Activated naive CD8-positive, alpha-beta T cell treated with anti-CD3 and anti-CD28 coated beads, Interleukin-2, amount 10 ng/mL, durations not matched to agents 7 days and 5 days (primary cell): Measurements from ENCODE around the gene KCNQ5. TPM values are rescaled to one million over a fixed set of nuclear protein-coding genes. Genes with fewer than 3 reads are reported as not detected.

Experiments used
- ATAC-seq: fragments of 150-1000 bp; cut with Tn5 transposase; one replicate; pipeline ENCODE4 v1.10.0; 2021; ENCODE audit warnings: low read depth, moderate library complexity
- POLR2A ChIA-PET: fragments of 350-600 bp; sonication (Branson Sonifier 250); formaldehyde crosslinking; loops from one replicate; lab custom pipeline; 2021; ENCODE audit warnings: antibody characterized with exemption; lab: Charles Lee
- DNase-seq: peaks from one replicate; pipeline ENCODE4 v3.0.0; 2021
- H3K27ac Mint-ChIP-seq: one replicate; pipeline ENCODE4 v1.8.0; 2022; ENCODE audit warnings: mild to moderate bottlenecking, mixed read lengths
- H3K27me3 Mint-ChIP-seq: one replicate; pipeline ENCODE4 v1.8.0; 2022; ENCODE audit warnings: mild to moderate bottlenecking, moderate library complexity, mixed read lengths
- H3K36me3 Mint-ChIP-seq: one replicate; pipeline ENCODE4 v1.8.0; 2021; ENCODE audit warnings: mild to moderate bottlenecking, mixed read lengths
- H3K4me1 Mint-ChIP-seq: one replicate; pipeline ENCODE4 v1.8.0; 2021; ENCODE audit warnings: mixed read lengths
- H3K4me3 Mint-ChIP-seq: one replicate; pipeline ENCODE4 v1.8.0; 2022; ENCODE audit warnings: mild to moderate bottlenecking, moderate library complexity, mixed read lengths
- H3K9me3 Mint-ChIP-seq: one replicate; pipeline ENCODE4 v1.8.0; 2021; ENCODE audit warnings: mixed read lengths
- total RNA-seq, 2 experiments: library from RNA; stranded (reverse); gene quantifications; one replicate each; pipeline ENCODE4 v1.2.3, GENCODE V29; 2021

The KCNQ5 gene
- total RNA-seq, 2 experiments from 2014 or later: 4.3 to 5.1 TPM

GRCh38 chr6:73076211-73076954, 454.5 kb downstream of the KCNQ5 start:
- H3K4me3 Mint-ChIP-seq: no peak overlapping the region
- no peaks in the 10 kb centered on the region for H3K9me3 Mint-ChIP-seq
- no peak overlapping the region for H3K27ac Mint-ChIP-seq
- no peak for DNase-seq
- no peaks in the 10 kb centered on the region for H3K36me3 Mint-ChIP-seq
- H3K27me3 Mint-ChIP-seq: no peaks in the 10 kb centered on the region
- POLR2A ChIA-PET: no interaction called here
- no peaks in the 10 kb centered on the region for H3K4me1 Mint-ChIP-seq
- no peak for ATAC-seq

- Mint-ChIP-seq H3K4me1 (no peaks in the 10 kb centered on the region), H3K9me3 (no peaks in the 10 kb centered on the region), H3K4me3 (no peak overlapping the region), H3K27me3 (no peaks in the 10 kb centered on the region), H3K36me3 (no peaks in the 10 kb centered on the region), H3K27ac (no peak overlapping the region)
- POLR2A ChIA-PET: no interaction called here
- DNase-seq (no peak), ATAC-seq (no peak)
Observed at GRCh38 chr6:73078333-73078862, 456.5 kb downstream of the KCNQ5 start.

DNA sequence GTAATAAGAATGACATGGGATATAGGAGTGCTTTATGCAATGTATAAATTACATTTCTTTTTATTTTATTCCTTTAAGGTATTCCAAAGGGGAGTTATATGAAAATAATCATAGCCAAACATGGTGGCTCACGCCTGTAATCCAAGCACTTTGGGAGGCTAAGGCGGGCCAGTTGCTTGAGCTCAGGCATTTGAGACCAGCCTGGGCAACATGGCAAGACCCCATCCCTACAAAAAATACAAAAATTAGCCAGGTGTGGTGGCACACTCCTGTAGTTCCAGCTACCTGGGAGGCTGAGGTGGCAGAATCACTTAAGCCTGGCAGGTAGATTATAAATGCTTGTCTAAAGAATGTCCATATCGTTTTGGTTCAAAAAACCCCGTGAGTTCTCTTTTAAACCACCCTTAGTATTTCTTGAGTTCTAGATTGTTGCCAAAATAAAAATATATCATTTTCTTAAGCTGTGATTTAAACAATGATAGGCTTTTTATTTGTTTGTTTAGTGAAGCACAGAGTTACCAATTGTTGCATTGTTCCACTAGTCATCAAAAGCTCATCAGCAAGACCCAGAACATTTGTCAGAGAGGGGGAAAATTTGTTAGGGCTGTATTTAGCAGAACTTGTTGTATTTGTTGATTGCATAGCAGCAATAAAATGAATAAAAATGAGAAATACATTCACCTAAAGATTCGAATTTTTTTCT, 457.2 kb downstream of the KCNQ5 start:
- Mint-ChIP-seq H3K9me3 (no peaks in the 10 kb centered on the region), H3K36me3 (no peaks in the 10 kb centered on the region), H3K4me3 (no peak overlapping the region), H3K4me1 (no peaks in the 10 kb centered on the region), H3K27me3 (no peaks in the 10 kb centered on the region), H3K27ac (no peak overlapping the region)
- DNase-seq (no peak), ATAC-seq (no peak)
- POLR2A ChIA-PET: no interaction called here

DNA sequence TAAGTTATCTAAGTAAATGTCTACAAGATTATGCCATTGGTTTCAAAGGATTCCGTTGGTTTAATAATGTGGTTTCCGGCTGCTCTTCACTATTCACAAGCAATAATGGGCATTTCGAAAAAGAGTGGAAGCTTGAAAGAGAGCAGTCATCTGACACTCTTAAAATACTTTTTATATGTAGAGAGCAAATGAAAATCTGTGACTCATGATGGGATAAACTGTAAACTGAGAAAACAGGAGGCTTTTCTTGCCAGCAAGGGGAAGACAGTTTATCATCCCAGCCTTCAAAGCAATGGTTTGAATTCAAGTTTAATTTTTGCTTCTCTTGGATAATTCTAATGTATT, 457.7 kb downstream of the KCNQ5 start:
- Mint-ChIP-seq H3K9me3 (no peaks in the 10 kb centered on the region), H3K36me3 (no peaks in the 10 kb centered on the region), H3K4me3 (no peak overlapping the region), H3K27ac (no peak overlapping the region), H3K4me1 (no peaks in the 10 kb centered on the region), H3K27me3 (no peaks in the 10 kb centered on the region)
- DNase-seq: no peak
- no peak for ATAC-seq
- POLR2A ChIA-PET: no interaction called here

DNA sequence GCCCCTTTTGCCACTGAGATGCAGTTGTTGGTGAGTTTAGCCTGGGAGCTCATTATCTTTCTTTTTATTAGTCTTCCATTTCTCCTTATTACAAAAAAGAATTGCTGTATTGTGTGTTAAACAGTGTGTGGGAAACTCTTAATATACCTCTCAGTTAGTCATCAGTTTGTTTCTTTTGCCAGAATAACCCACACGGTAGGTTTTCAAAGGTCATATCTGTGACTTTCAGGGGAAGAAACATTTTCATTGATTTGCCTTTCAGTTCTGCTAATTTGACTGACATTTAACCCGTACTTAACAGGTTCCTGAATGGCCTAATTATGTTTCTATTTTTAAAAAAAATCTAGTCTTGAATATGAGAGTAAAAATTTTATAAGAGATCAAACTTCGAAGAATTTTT, 458.1 kb downstream of the KCNQ5 start:
- Mint-ChIP-seq H3K27me3 (no peaks in the 10 kb centered on the region), H3K9me3 (no peaks in the 10 kb centered on the region), H3K4me3 (no peak overlapping the region), H3K4me1 (no peaks in the 10 kb centered on the region), H3K27ac (no peak overlapping the region), H3K36me3 (no peaks in the 10 kb centered on the region)
- no peak for ATAC-seq
- no peak for DNase-seq
- POLR2A ChIA-PET: no interaction called here

DNA sequence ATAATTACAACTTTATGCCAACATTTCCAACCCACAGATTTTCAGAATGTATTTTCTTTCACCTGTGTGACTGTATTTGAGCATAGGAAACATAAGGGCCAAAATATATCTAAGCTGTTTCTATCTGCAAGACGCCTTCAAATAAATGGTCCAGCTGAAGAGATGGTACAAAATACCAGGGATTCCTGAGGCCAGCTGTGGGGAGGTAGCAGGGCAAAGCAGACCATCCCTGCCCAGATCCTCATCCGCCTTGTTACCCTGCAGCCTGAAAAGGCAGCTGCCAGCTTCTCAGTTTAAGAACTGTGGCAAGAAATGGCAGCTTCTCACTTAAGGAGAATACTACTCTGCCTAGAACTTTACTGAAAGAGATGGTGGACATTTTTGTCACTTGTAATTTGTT, 460.1 kb downstream of the KCNQ5 start:
- DNase-seq (no peak), ATAC-seq (no peak)
- H3K36me3 Mint-ChIP-seq: no peaks in the 10 kb centered on the region
- no peak overlapping the region for H3K4me3 Mint-ChIP-seq
- no peaks in the 10 kb centered on the region for H3K27me3 Mint-ChIP-seq
- POLR2A ChIA-PET: no interaction called here
- no peaks in the 10 kb centered on the region for H3K9me3 Mint-ChIP-seq
- H3K27ac Mint-ChIP-seq: no peak overlapping the region
- no peaks in the 10 kb centered on the region for H3K4me1 Mint-ChIP-seq

- ATAC-seq: no peak
- H3K9me3 Mint-ChIP-seq: no peaks in the 10 kb centered on the region
- peaks cover 4% of the 10 kb centered on the region for H3K36me3 Mint-ChIP-seq
- no peaks in the 10 kb centered on the region for H3K27me3 Mint-ChIP-seq
- no peak for DNase-seq
- no peaks in the 10 kb centered on the region for H3K4me1 Mint-ChIP-seq
- no peak overlapping the region for H3K4me3 Mint-ChIP-seq
- POLR2A ChIA-PET: no interaction called here
- H3K27ac Mint-ChIP-seq: no peak overlapping the region
Observed at GRCh38 chr6:73083886-73084285, 462.0 kb downstream of the KCNQ5 start.

- H3K9me3 Mint-ChIP-seq: peaks cover 2% of the 10 kb centered on the region
- H3K27me3 Mint-ChIP-seq: no peaks in the 10 kb centered on the region
- H3K27ac Mint-ChIP-seq: no peak overlapping the region
- ATAC-seq (no peak), DNase-seq (no peak)
- H3K36me3 Mint-ChIP-seq: peaks cover 4% of the 10 kb centered on the region
- H3K4me1 Mint-ChIP-seq: no peaks in the 10 kb centered on the region
- POLR2A ChIA-PET: no interaction called here
- no peak overlapping the region for H3K4me3 Mint-ChIP-seq
Observed at GRCh38 chr6:73085443-73085871, 463.6 kb downstream of the KCNQ5 start.

- no peak overlapping the region for H3K27ac Mint-ChIP-seq
- DNase-seq (no peak), ATAC-seq (no peak)
- no peaks in the 10 kb centered on the region for H3K27me3 Mint-ChIP-seq
- peaks cover 4% of the 10 kb centered on the region for H3K9me3 Mint-ChIP-seq
- peaks cover 7% of the 10 kb centered on the region for H3K36me3 Mint-ChIP-seq
- H3K4me3 Mint-ChIP-seq: no peak overlapping the region
- H3K4me1 Mint-ChIP-seq: no peaks in the 10 kb centered on the region
- POLR2A ChIA-PET: no interaction called here
Observed at GRCh38 chr6:73086726-73087125, 464.9 kb downstream of the KCNQ5 start.

DNA sequence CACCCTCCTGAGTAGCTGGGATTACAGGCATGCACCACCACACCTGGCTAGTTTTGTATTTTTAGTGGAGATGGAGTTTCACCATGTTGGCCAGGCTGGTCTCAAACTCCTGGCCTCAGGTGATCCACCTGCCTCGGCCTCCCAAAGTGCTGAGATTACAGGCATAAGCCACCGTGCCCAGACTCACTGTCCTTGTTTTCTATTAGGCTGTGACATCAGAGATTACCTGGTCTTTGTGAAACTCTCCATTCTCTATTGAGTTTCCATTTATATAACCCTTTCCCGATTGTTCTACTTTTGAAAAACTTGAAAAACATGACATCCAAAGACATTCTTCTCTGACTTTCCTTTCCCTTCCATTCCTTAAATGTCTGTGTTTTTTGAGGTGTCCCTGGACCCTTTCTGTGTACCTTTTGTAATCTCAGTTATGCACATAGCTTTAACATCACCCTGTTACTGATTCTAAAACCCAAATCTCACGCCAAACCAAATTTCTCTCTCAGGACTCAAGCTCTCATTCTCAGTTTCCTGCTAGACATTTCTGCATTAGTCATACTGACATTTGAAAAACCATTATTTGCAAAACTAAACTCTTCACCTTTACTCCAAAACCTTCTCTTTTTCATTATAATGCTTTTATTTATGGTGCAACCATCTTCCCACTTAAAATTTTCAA, 466.4 kb downstream of the KCNQ5 start:
- Mint-ChIP-seq H3K36me3 (peaks cover 7% of the 10 kb centered on the region), H3K4me1 (no peaks in the 10 kb centered on the region)
- POLR2A ChIA-PET: no interaction called here

DNA sequence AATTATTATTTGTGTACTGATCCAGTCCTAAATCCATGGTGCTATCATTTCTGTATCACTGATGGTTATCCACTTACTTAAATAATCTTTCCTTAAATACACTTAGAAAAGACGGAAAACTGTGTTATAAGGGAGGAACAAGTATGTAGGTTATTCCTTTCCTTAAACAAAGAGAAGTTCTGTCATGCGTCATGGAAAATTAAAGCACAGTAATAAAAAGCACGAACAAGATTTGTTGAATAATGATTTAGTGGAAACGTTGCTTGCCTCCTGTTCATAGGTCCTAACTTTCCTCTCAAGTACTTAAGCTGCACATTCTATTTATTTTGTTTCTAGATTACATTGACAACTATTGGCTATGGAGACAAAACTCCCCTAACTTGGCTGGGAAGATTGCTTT, 483.1 kb downstream of the KCNQ5 start:
- Mint-ChIP-seq H3K27ac (no peak overlapping the region), H3K9me3 (peaks cover 4% of the 10 kb centered on the region), H3K36me3 (peaks cover 2% of the 10 kb centered on the region), H3K4me3 (no peak overlapping the region), H3K27me3 (no peaks in the 10 kb centered on the region), H3K4me1 (no peaks in the 10 kb centered on the region)
- DNase-seq (no peak), ATAC-seq (no peak)
- POLR2A ChIA-PET: no interaction called here

More for the DNA sequence above, 466.4 kb downstream of the KCNQ5 start:
- Mint-ChIP-seq H3K27me3 (no peaks in the 10 kb centered on the region), H3K4me3 (no peak overlapping the region), H3K27ac (no peak overlapping the region), H3K9me3 (peaks cover 11% of the 10 kb centered on the region)
- ATAC-seq (no peak), DNase-seq (no peak)

DNA sequence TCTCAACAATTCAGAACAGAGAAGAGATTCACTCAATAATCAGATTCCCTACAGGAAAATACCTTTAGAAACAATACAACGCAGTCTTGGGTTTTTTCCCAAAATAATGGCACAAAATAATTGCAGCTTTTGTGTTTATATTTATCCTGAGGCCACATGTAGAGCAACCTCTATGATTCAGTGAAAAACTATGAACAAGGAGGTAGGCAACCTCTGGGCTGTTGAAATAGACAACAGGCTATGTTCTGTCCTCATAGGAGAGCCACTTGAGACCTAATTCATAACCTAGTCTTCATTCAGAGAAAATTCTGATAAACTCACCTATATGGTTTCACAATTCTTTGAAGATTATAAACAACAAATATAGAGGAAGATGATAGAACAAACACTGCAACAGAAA, 485.2 kb downstream of the KCNQ5 start:
- no peak for DNase-seq
- no peak for ATAC-seq
- Mint-ChIP-seq H3K4me1 (no peaks in the 10 kb centered on the region), H3K36me3 (peaks cover 2% of the 10 kb centered on the region), H3K9me3 (no peaks in the 10 kb centered on the region), H3K27ac (no peak overlapping the region), H3K27me3 (no peaks in the 10 kb centered on the region), H3K4me3 (no peak overlapping the region)
- POLR2A ChIA-PET: no interaction called here

DNA sequence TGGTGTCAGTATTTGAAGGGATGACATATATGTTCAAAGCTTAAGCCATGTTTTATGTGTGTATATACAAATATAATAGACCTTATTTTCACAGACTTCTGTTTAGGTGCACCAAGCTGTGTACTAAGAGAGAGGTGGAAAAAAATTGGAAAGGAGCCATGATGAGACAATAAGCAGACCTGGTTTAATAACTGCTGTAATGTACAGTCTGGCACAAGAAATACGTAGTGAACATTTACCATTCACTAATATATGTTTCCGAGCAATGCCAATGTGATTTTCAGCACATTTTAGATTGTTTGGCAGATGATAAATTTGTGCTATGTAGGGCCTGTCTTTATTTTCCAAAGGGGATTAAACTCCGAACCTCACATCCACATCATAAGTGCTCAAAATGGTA, 487.1 kb downstream of the KCNQ5 start:
- Mint-ChIP-seq H3K36me3 (peaks cover 2% of the 10 kb centered on the region), H3K9me3 (no peaks in the 10 kb centered on the region), H3K27ac (no peak overlapping the region), H3K4me1 (no peaks in the 10 kb centered on the region), H3K27me3 (no peaks in the 10 kb centered on the region), H3K4me3 (no peak overlapping the region)
- ATAC-seq (no peak), DNase-seq (no peak)
- POLR2A ChIA-PET: no interaction called here

- no peaks in the 10 kb centered on the region for H3K4me1 Mint-ChIP-seq
- no peak overlapping the region for H3K4me3 Mint-ChIP-seq
- H3K9me3 Mint-ChIP-seq: no peaks in the 10 kb centered on the region
- ATAC-seq (no peak), DNase-seq (no peak)
- H3K27me3 Mint-ChIP-seq: no peaks in the 10 kb centered on the region
- no peak overlapping the region for H3K27ac Mint-ChIP-seq
- POLR2A ChIA-PET: no interaction called here
- H3K36me3 Mint-ChIP-seq: peaks cover 2% of the 10 kb centered on the region
Observed at GRCh38 chr6:73109659-73110058, 487.8 kb downstream of the KCNQ5 start.
